GM12878 (cell line): ENCODE measurements around the gene TMUB2. TPM values are rescaled to one million over a fixed set of nuclear protein-coding genes. Genes with fewer than 3 reads are reported as not detected.

Source experiments
- ATAC-seq: fragments of 200-7000 bp; cut with Tn5 transposase; 3 replicates; pipeline ENCODE4 v1.9.1; 2020; ENCODE audit warnings: mild to moderate bottlenecking, moderate library complexity
- BruUV-seq: library from RNA; stranded (reverse); fragments of 400-500 nt; replicated peaks from 2 replicates; lab custom pipeline; 2021; lab: Mats Ljungman, UMichigan
- CTCF ChIA-PET: fragments of 300-600 bp; sonication (Branson Sonifier 250); formaldehyde crosslinking; extraction: SDS; loops from one replicate; lab custom pipeline; 2021; ENCODE audit warnings: inconsistent platforms; lab: Yijun Ruan, JAX
- POLR2A ChIA-PET: fragments of 350-600 bp; formaldehyde crosslinking; extraction: SDS; loops from one replicate; lab custom pipeline; 2021; ENCODE audit warnings: inconsistent platforms; lab: Charles Lee
- RAD21 ChIA-PET: fragments of 300-600 bp; sonication (Branson Sonifier 250); formaldehyde crosslinking; loops from one replicate; lab custom pipeline; 2023; ENCODE audit warnings: antibody characterized with exemption; ENCODE audit not compliant: unreplicated experiment; lab: Charles Lee
- SMC1A ChIA-PET: fragments of 300-600 bp; sonication (Branson Sonifier 250); formaldehyde crosslinking; loops from one replicate; lab custom pipeline; 2023; ENCODE audit not compliant: unreplicated experiment, uncharacterized antibody; lab: Charles Lee
- DNase-seq: peaks from one replicate; pipeline ENCODE4 v3.0.0-alpha.2; 2011; ENCODE audit warnings: low read depth, low spot score
- FAIRE-seq: peaks from 3 replicates; lab custom pipeline; 2011; peaks lifted over from hg19 to GRCh38; lab: Jason Lieb, UNC
- H2AFZ ChIP-seq: 2 replicates; pipeline ENCODE4 v1.6.0; 2011; ENCODE audit warnings: low read depth, low read length, control low read depth; ENCODE audit not compliant: control insufficient read depth
- H3K27ac ChIP-seq: 2 replicates; pipeline ENCODE4 v1.5.1; 2011; ENCODE audit warnings: control low read depth; ENCODE audit not compliant: control insufficient read depth, insufficient read depth
- H3K27me3 ChIP-seq, 2 experiments: replicated peaks in 1 of 2; 2 replicates each; pipeline versions ENCODE4 v1.6.0 to v1.6.1; 2011; ENCODE audit warnings: low read length in 1 of 2; ENCODE audit not compliant: control insufficient read depth in 2 of 2, insufficient read depth in 2 of 2
- H3K36me3 ChIP-seq, 2 experiments: 2 replicates each; pipeline ENCODE4 v1.5.1; 2011; ENCODE audit warnings: low read length in 1 of 2; ENCODE audit not compliant: control insufficient read depth in 2 of 2, insufficient read depth in 2 of 2
- H3K4me1 ChIP-seq: 2 replicates; pipeline ENCODE4 v1.6.1; 2011; ENCODE audit warnings: mild to moderate bottlenecking, low read length, moderate library complexity, mixed read lengths; ENCODE audit not compliant: control insufficient read depth, insufficient read depth
- H3K4me2 ChIP-seq: 2 replicates; pipeline ENCODE4 v1.6.0; 2011; ENCODE audit warnings: control low read depth; ENCODE audit not compliant: control insufficient read depth, insufficient read depth
- H3K4me3 ChIP-seq: fragments of 200-600 bp; sonication (generic); 2 replicates; pipeline ENCODE4 v1.5.1; 2016
- H3K79me2 ChIP-seq: 2 replicates; pipeline ENCODE4 v1.6.0; 2011; ENCODE audit warnings: low read length; ENCODE audit not compliant: control insufficient read depth, insufficient read depth
- H3K9ac ChIP-seq: 2 replicates; pipeline ENCODE4 v1.8.0; 2011; ENCODE audit warnings: low read length, control low read depth, mixed read lengths; ENCODE audit not compliant: control insufficient read depth, insufficient read depth
- H3K9me3 ChIP-seq: replicated peaks from 3 replicates; pipeline ENCODE4 v1.5.1; 2011; ENCODE audit warnings: mild to moderate bottlenecking, low read length; ENCODE audit not compliant: control insufficient read depth, insufficient read depth
- H4K20me1 ChIP-seq: 2 replicates; pipeline ENCODE4 v1.6.0; 2011; ENCODE audit not compliant: control insufficient read depth, insufficient read depth
- CHD4 ChIP-seq: fragments of 200-600 bp; sonication (generic); IDR thresholded peaks from 2 replicates; pipeline ENCODE4 v1.6.1; 2016; ENCODE audit warnings: mild to moderate bottlenecking
- E2F8 ChIP-seq: fragments of 450-650 bp; IDR thresholded peaks from 2 replicates; pipeline ENCODE4 v1.6.1; 2018; ENCODE audit warnings: mild to moderate bottlenecking, low read depth, moderate library complexity; ENCODE audit not compliant: partially characterized antibody
- ZNF687 ChIP-seq: fragments of 450-650 bp; IDR thresholded peaks from 2 replicates; pipeline ENCODE4 v1.6.1; 2017; ENCODE audit warnings: mild to moderate bottlenecking, moderate library complexity
- WGBS: methylation state at CpG from one replicate; pipeline ENCODE4 v1.1.6; 2016; ENCODE audit warnings: low lambda C conversion rate; ENCODE audit not compliant: insufficient replicate concordance, insufficient coverage; ENCODE audit errors: missing lambda C conversion rate; 5-methylcytosine and 5-hydroxymethylcytosine counted together
- in situ Hi-C: fragments of 300-500 bp; cut with MboI; formaldehyde crosslinking; loops from 9 replicates; pipeline ENCODE4 v1.14.3; 2018; ENCODE audit warnings: mixed read lengths
- intact Hi-C: fragments of 100-400 bp; cut with micrococcal nuclease; formaldehyde crosslinking; loops from one replicate; pipeline ENCODE4 v1.14.2; 2022; ENCODE audit not compliant: unreplicated experiment
- polyA plus RNA-seq, 11 experiments: library from polyadenylated mRNA; depleted of rRNA in 4 of 11; unstranded in 6 of 11; stranded (reverse) in 5 of 11; fragments of >200 nt; fragmentation: Nextera tagmentation in 4 of 11; fragmentation: Illumina TruSeq in 1 of 11; extraction: Ambion mirVana in 4 of 11; extraction: Trizol in 1 of 11; gene quantifications; 1 replicate in 1 of 11; 2 replicates in 10 of 11; pipeline versions ENCODE4 v1.2.1 to v1.2.3, GENCODE V29; 2011 to 2016; ENCODE audit warnings: inconsistent platforms in 2 of 11, missing spikeins in 2 of 11, low read depth in 1 of 11
- total RNA-seq, 4 experiments: library from RNA; depleted of rRNA in 3 of 4; stranded (reverse); fragments of >200 nt in 3 of 4; fragmentation: Illumina TruSeq in 1 of 4; extraction: Trizol in 1 of 4; gene quantifications; 2 replicates each; pipeline versions ENCODE4 v1.2.1 to v1.2.3, GENCODE V29; 2013 to 2021

The TMUB2 gene
- total and polyA plus RNA-seq, 10 of the 15 experiments (the other 5 are each of a cell fraction or from before 2014, with no cell fraction given), result 4.3 to 34.0 (median 20.0) TPM

GRCh38 chr17:44149750-44150329 lies 36.9 kb upstream of the TMUB2 start:
- peaks cover 14 to 18% of the 10 kb centered on the region in 2 experiments for H3K36me3 ChIP-seq
- H3K27ac ChIP-seq, result no peak overlapping the region
- no peak overlapping the region for H3K4me3 ChIP-seq
- ATAC-seq (no peak), DNase-seq (no peak), FAIRE-seq (no peak)
- SMC1A ChIA-PET, result interaction anchor here (1.2 to 2.5 kb wide), 5 partner anchors 17 to 206 kb away, joined by 4 to 8 read pairs (median 5); partner anchors contain the start of gene TMUB2
- WGBS, result 100% methylated on average over 4 of the region's 4 CpGs
- TF ChIP-seq ZNF687, result no peak
- no peak for TF ChIP-seq CHD4
- TF ChIP-seq E2F8, result no peak
- CTCF ChIA-PET, result interaction anchor here (0.7 to 3.8 kb wide), 11 partner anchors 9 to 398 kb away, joined by 3 to 23 read pairs (median 4); partner anchors contain the start of gene ASB16
- H3K79me2 ChIP-seq, result peaks cover 10% of the 10 kb centered on the region
- no peak overlapping the region for H3K4me2 ChIP-seq
- H3K9ac ChIP-seq, result no peak overlapping the region
- RAD21 ChIA-PET, result interaction anchor here (1.3 kb wide), 1 partner anchor 19 kb away, joined by 8 read pairs; no protein-coding TSS in a partner anchor
- POLR2A ChIA-PET, result interaction anchor here (0.6 kb wide), 1 partner anchor 7 kb away, joined by 3 read pairs; no protein-coding TSS in a partner anchor
- in situ Hi-C loops (no loop called here), intact Hi-C loops (no loop called here)
- H3K4me1 ChIP-seq, result no peaks in the 10 kb centered on the region; the same call in 1 of the 2 replicates
- no TSS peak for BruUV-seq
- H3K9me3 ChIP-seq, result no peaks in the 10 kb centered on the region
- H4K20me1 ChIP-seq, result no peaks in the 10 kb centered on the region
- no peaks in the 10 kb centered on the region for H3K27me3 ChIP-seq
- no peak overlapping the region for H2AFZ ChIP-seq
